Heart right ventricle (tissue), 16 donors: ENCODE results near the gene REPS1. TPM values are rescaled to one million over a fixed set of nuclear protein-coding genes. Genes with fewer than 3 reads are reported as not detected.
"Not testable (repeated sequence)": the region's sequence is repeated elsewhere in the genome, so short reads cannot be mapped to it uniquely, and the experiment has no call there.

Experiments used
- ATAC-seq, 8 donors: fragments of 200-7000 bp; cut with Tn5 transposase; one replicate each; pipeline ENCODE4 v1.9.1; 2020; ENCODE audit warnings: mild to moderate bottlenecking in 8 of 8, moderate library complexity in 8 of 8, moderate number of reproducible peaks in 1 of 8
- DNase-seq, 2 donors: peaks; one replicate each; pipeline ENCODE4 v3.0.0-alpha.2; 2020
- H3K27ac ChIP-seq, 10 donors: fragments of 200-600 bp; sonication (generic) in 2 of 10; one replicate each; pipeline versions ENCODE4 v1.5.0 to v1.8.0; 2020 to 2022; ENCODE audit warnings: mild to moderate bottlenecking in 3 of 10
- H3K27me3 ChIP-seq, 7 donors: fragments of 200-600 bp; one replicate each; pipeline ENCODE4 v1.8.0; 2021 to 2022; ENCODE audit warnings: mild to moderate bottlenecking in 2 of 7
- H3K36me3 ChIP-seq, 9 donors: fragments of 200-600 bp; sonication (generic) in 1 of 9; one replicate each; pipeline versions ENCODE4 v1.5.0 to v1.8.0; 2020 to 2022; ENCODE audit warnings: mild to moderate bottlenecking in 2 of 9
- H3K4me1 ChIP-seq, 9 donors: fragments of 200-600 bp; sonication (generic) in 1 of 9; one replicate each; pipeline versions ENCODE4 v1.5.0 to v1.8.0; 2020 to 2022; ENCODE audit warnings: mild to moderate bottlenecking in 4 of 9
- H3K4me3 ChIP-seq, 10 donors: fragments of 200-600 bp; sonication (generic) in 2 of 10; one replicate each; pipeline versions ENCODE4 v1.5.0 to v1.8.0; 2020 to 2022; ENCODE audit warnings: mild to moderate bottlenecking in 7 of 10, moderate library complexity in 2 of 10
- H3K9me3 ChIP-seq, 11 donors: fragments of 200-600 bp in 10 of 11; sonication (generic) in 2 of 11; one replicate each; pipeline versions ENCODE4 v1.5.0 to v1.8.0; 2013 to 2022; ENCODE audit warnings: mild to moderate bottlenecking in 2 of 11, control low read depth in 1 of 11, moderate library complexity in 1 of 11
- CTCF ChIP-seq, 9 donors: fragments of 200-600 bp; sonication (generic) in 2 of 9; IDR thresholded peaks; one replicate each; pipeline versions ENCODE4 v1.5.0 to v1.8.0; 2021 to 2022; ENCODE audit warnings: antibody characterized with exemption in 9 of 9, mild to moderate bottlenecking in 5 of 9, moderate library complexity in 1 of 9
- WGBS, 2 donors: extraction: QIAGEN DNeasy Blood & Tissue Kit; methylation state at CpG; one replicate each; pipeline ENCODE4 v1.1.7; 2013; ENCODE audit warnings: inconsistent platforms in 1 of 2; 5-methylcytosine and 5-hydroxymethylcytosine counted together
- intact Hi-C, 10 donors: fragments of 100-400 bp; cut with DNase I; formaldehyde crosslinking; loops; one replicate each; pipeline versions ENCODE4 v1.11.1 to v1.14.2; 2022
- polyA plus RNA-seq, 2 donors: library from polyadenylated mRNA; stranded (reverse); fragments of 200-250 nt; gene quantifications; one replicate each; pipeline ENCODE4 v1.2.3, GENCODE V29; 2013
- total RNA-seq, 10 donors: library from RNA; stranded (reverse); fragmentation: NEBNext Ultra II Directional in 3 of 10; extraction: Animal tissue kit (Norgen Biotek cat#: 25700) in 3 of 10; gene quantifications; one replicate each; pipeline versions ENCODE4 v1.2.1 to v1.2.4, GENCODE V29; 2021 to 2023
- donor health status: Arrhythmogenic right ventricular cardiomyopathy.
- donor health status: ischemic (EF 13 %, LVEDD 7.1; RV severe dilation, severe dysfunction).
- donor health status: healthy with polysubstance abuse.
- donor health status: DM: no; HTN: yes; CAD: no.
- donor health status: DM: no; HTN: no; CAD: no.
- donor health status: ischemic (EF 25% LVEDD 6.9; RV normal size, moderate dysfunction).
- donor health status: ischemic (EF 25% LVEDD 5.7; RV mildly dilated, moderate dysfunction).
- donor health status: healthy.
- donor health status: DM: yes; HTN: yes; CAD: no.
- donor health status: Ischemic cardiomyopathy.
- donor health status: ischemic (EF 35%, LVEDD 5.7; RV mildly dilated, moderate dysfunction).
- donor health status: nonischemic (EF 11% LVEDD 7.7; RV severe dilation, severe dysfunction).
- donor health status: DM: yes; HTN: yes; CAD: no.
- donor health status: PGD.
- donor health status: ischemic (EF 29% LVEDD 5.4; RV normal size, mild dysfunction).
- donor health status: nonischemic (EF 23%, LVEDD 6.1; RV moderate dilation, normal function).

Gene REPS1
- total and polyA plus RNA-seq, 12 donors, result 30.2 to 43.9 (median 39.4) TPM

GRCh38 chr6:138945354-138945753 is 42.7 kb downstream of the REPS1 start:
- WGBS, 2 donors, result 90 to 94% methylated on average over 5 of the region's 5 CpGs
- ATAC-seq (no peak), DNase-seq (no peak)
- Histone ChIP-seq H3K27ac (no peak overlapping the region), H3K27me3 (no peaks in the 10 kb centered on the region), H3K4me1 (peaks cover 0 to 28% (median 8%) of the 10 kb centered on the region in 9 donors), H3K9me3 (no peaks in the 10 kb centered on the region), H3K4me3 (no peak overlapping the region), H3K36me3 (peaks cover 0 to 54% (median 30%) of the 10 kb centered on the region in 9 donors)
- intact Hi-C loops, result no loop called here
- TF ChIP-seq CTCF (IDR thresholded peaks at IDR 0.05), result no peak

- no peak overlapping the region for H3K4me3 ChIP-seq
- no peak overlapping the region for H3K27ac ChIP-seq
- no peaks in the 10 kb centered on the region for H3K9me3 ChIP-seq
- intact Hi-C loops, result no loop called here
- DNase-seq, result no peak
- ATAC-seq, result no peak
- no peak for TF ChIP-seq CTCF (IDR thresholded peaks at IDR 0.05)
- 93 to 94% methylated on average over 1 of the region's 1 CpG for WGBS, 2 donors
- peaks cover 0 to 64% (median 30%) of the 10 kb centered on the region in 9 donors for H3K36me3 ChIP-seq
- peaks cover 0 to 25% (median 8%) of the 10 kb centered on the region in 9 donors for H3K4me1 ChIP-seq
- no peaks in the 10 kb centered on the region for H3K27me3 ChIP-seq
Measured at GRCh38 chr6:138944412-138944811, 43.6 kb downstream of the REPS1 start.

- no peaks in the 10 kb centered on the region for H3K27me3 ChIP-seq
- H3K4me1 ChIP-seq, result peaks cover 0 to 22% (median 0%) of the 10 kb centered on the region in 9 donors
- H3K27ac ChIP-seq, result no peak overlapping the region
- TF ChIP-seq CTCF (IDR thresholded peaks at IDR 0.05), result no peak
- ATAC-seq (no peak), DNase-seq (no peak)
- H3K4me3 ChIP-seq, result no peak overlapping the region
- intact Hi-C loops, result no loop called here
- no peaks in the 10 kb centered on the region for H3K9me3 ChIP-seq
- H3K36me3 ChIP-seq, result peaks cover 0 to 76% (median 30%) of the 10 kb centered on the region in 9 donors
- WGBS, 2 donors, result 92 to 98% methylated on average over 2 of the region's 2 CpGs
Measured at GRCh38 chr6:138943089-138943625, 44.9 kb downstream of the REPS1 start.

- WGBS, 2 donors, result 95 to 97% methylated on average over 1 of the region's 1 CpG
- H3K27me3 ChIP-seq, ATAC-seq, H3K9me3 ChIP-seq, DNase-seq, H3K27ac ChIP-seq, H3K4me3 ChIP-seq: not testable (repeated sequence)
- intact Hi-C loops, result loop anchor here in 1 of 10 donors (5.0 kb wide), 1 partner anchor 50 kb away; the partner anchor contains the start of gene REPS1
- H3K36me3 ChIP-seq, result peaks cover 0 to 85% (median 18%) of the 10 kb centered on the region in 9 donors
- H3K4me1 ChIP-seq, result peaks cover 0 to 11% (median 0%) of the 10 kb centered on the region in 9 donors
Measured at GRCh38 chr6:138936873-138937272, 51.2 kb downstream of the REPS1 start.

- ATAC-seq (no peak), DNase-seq (no peak)
- intact Hi-C loops, result no loop called here
- Histone ChIP-seq H3K4me1 (no peaks in the 10 kb centered on the region), H3K36me3 (peaks cover 0 to 80% (median 18%) of the 10 kb centered on the region in 9 donors), H3K27me3 (no peaks in the 10 kb centered on the region), H3K27ac (no peak overlapping the region), H3K4me3 (no peak overlapping the region), H3K9me3 (peaks cover 0 to under 1% (median 0%) of the 10 kb centered on the region in 11 donors)
- WGBS, 2 donors, result 98 to 99% methylated on average over 1 of the region's 1 CpG
- no peak for TF ChIP-seq CTCF (IDR thresholded peaks at IDR 0.05)
Measured at GRCh38 chr6:138931660-138932059, 56.4 kb downstream of the REPS1 start.
